Mesothelial cell of epicardium (in vitro differentiated cells): Measurements from ENCODE around the gene CTNNB1. TPM values are rescaled to one million over a fixed set of nuclear protein-coding genes. Genes with fewer than 3 reads are reported as not detected.

Source experiments
- DNase-seq, 2 experiments: peaks; one replicate each; pipeline ENCODE4 v3.0.0; 2021; ENCODE audit warnings: low spot score in 2 of 2; ENCODE audit not compliant: unreplicated experiment in 2 of 2
- H3K27ac Mint-ChIP-seq: 2 replicates; pipeline ENCODE4 v1.8.0; 2021; ENCODE audit warnings: mixed read lengths
- H3K27me3 Mint-ChIP-seq: 2 replicates; pipeline ENCODE4 v1.8.0; 2021; ENCODE audit warnings: low read depth, mixed read lengths
- H3K36me3 Mint-ChIP-seq: 2 replicates; pipeline ENCODE4 v1.8.0; 2021; ENCODE audit warnings: mixed read lengths
- H3K4me1 Mint-ChIP-seq: 2 replicates; pipeline ENCODE4 v1.8.0; 2021; ENCODE audit warnings: mixed read lengths
- H3K4me3 Mint-ChIP-seq: 2 replicates; pipeline ENCODE4 v1.8.0; 2021; ENCODE audit warnings: mild to moderate bottlenecking, moderate library complexity, mixed read lengths
- H3K9me3 Mint-ChIP-seq: 2 replicates; pipeline ENCODE4 v1.8.0; 2021; ENCODE audit warnings: mixed read lengths
- CTCF ChIP-seq: fragments of 200-600 bp; sonication (generic); IDR thresholded peaks from one replicate; pipeline ENCODE4 v1.5.0; 2021; ENCODE audit warnings: antibody characterized with exemption; ENCODE audit not compliant: unreplicated experiment
- total RNA-seq: library from RNA; stranded (reverse); gene quantifications from 3 replicates; pipeline ENCODE4 v1.2.1, GENCODE V29; 2021

The CTNNB1 gene
- total RNA-seq, 1 donor from 2014 or later = 545 TPM

GRCh38 chr3:41219424-41219823 lies 20.1 kb downstream of the CTNNB1 start:
- no peaks in the 10 kb centered on the region for H3K27me3 Mint-ChIP-seq
- peaks cover 1% of the 10 kb centered on the region for H3K36me3 Mint-ChIP-seq
- no peak for TF ChIP-seq CTCF
- no peak overlapping the region for H3K4me3 Mint-ChIP-seq
- H3K4me1 Mint-ChIP-seq = peaks cover 57% of the 10 kb centered on the region
- no peak overlapping the region for H3K27ac Mint-ChIP-seq
- H3K9me3 Mint-ChIP-seq = no peaks in the 10 kb centered on the region
- DNase-seq = no peak

GRCh38 chr3:41220906-41221677 lies 21.8 kb downstream of the CTNNB1 start:
- Mint-ChIP-seq H3K36me3 (peaks cover 12% of the 10 kb centered on the region), H3K4me1 (peaks cover 48% of the 10 kb centered on the region), H3K27ac (peak overlapping the region; percentile 22), H3K9me3 (no peaks in the 10 kb centered on the region), H3K4me3 (no peak overlapping the region), H3K27me3 (no peaks in the 10 kb centered on the region)
- TF ChIP-seq CTCF = no peak
- DNase-seq = no peak

- no peak for TF ChIP-seq CTCF
- Mint-ChIP-seq H3K27ac (no peak overlapping the region), H3K27me3 (no peaks in the 10 kb centered on the region), H3K9me3 (no peaks in the 10 kb centered on the region), H3K36me3 (peaks cover 20% of the 10 kb centered on the region), H3K4me1 (peaks cover 43% of the 10 kb centered on the region), H3K4me3 (no peak overlapping the region)
- no peak for DNase-seq
Measured at GRCh38 chr3:41222012-41222411, 22.7 kb downstream of the CTNNB1 start.

DNA sequence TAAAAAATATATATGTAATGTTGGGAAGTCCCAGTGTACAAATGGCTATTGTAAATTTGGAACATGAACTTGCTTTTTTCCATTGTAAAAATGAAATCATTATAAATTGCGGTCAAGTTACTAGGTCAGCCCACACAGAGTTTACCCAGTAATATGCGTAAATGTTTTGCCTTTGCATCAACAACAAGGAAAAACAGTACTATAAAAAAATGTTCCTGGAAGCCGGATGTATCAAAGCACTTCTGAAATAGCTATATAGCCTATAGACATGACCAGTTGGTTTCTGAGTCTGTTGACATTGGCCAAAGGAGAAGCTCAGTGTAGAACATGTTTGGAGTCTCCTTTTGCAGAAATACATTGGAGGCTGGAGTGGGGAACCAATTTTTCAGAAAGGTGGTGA lies 23.2 kb downstream of the CTNNB1 start:
- no peak for DNase-seq
- no peak overlapping the region for H3K4me3 Mint-ChIP-seq
- H3K36me3 Mint-ChIP-seq = peaks cover 24% of the 10 kb centered on the region
- peaks cover 38% of the 10 kb centered on the region for H3K4me1 Mint-ChIP-seq
- TF ChIP-seq CTCF = no peak
- peaks cover 1% of the 10 kb centered on the region for H3K9me3 Mint-ChIP-seq
- no peaks in the 10 kb centered on the region for H3K27me3 Mint-ChIP-seq
- H3K27ac Mint-ChIP-seq = no peak overlapping the region

DNA sequence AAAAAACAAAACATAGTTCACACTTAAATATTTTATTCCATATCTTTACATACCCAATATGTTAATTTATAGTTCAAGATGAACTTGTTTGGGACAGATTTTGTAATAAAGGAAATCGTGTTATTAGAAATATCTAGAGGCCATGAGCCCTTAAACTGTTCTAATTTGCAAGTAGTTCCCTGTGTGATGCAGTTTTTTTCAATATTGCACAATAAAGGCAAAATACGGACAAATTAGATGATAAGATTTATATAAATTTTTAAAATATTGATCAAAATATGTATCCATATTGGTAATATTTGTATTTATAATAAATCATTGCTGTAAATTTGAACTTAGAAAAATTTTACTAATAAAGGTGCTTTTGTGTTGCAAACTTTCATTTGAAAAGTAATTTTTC lies 23.8 kb downstream of the CTNNB1 start:
- Mint-ChIP-seq H3K4me3 (no peak overlapping the region), H3K36me3 (peaks cover 29% of the 10 kb centered on the region), H3K27ac (no peak overlapping the region), H3K27me3 (no peaks in the 10 kb centered on the region), H3K9me3 (peaks cover 7% of the 10 kb centered on the region), H3K4me1 (peaks cover 35% of the 10 kb centered on the region)
- TF ChIP-seq CTCF = no peak
- DNase-seq = no peak
